ENCODE data around the gene ZNF275.

GRCh38 chrX:153366878-153367538 is 33.1 kb downstream of the ZNF275 start:
- TF ChIP-seq CTCF (conservative IDR thresholded peaks at IDR 0.05; ENCODE audit: low read length) (no peak), EZH2phosphoT487 (IDR thresholded peaks at IDR 0.05; ENCODE audit: borderline replicate concordance, low read depth, low read length) (no peak)
